Measurements from ENCODE around the gene UBALD2.
A peak's percentile ranks its signal among the peaks of the same experiment; 100 is the strongest.

The UBALD2 gene

GRCh38 chr17:76261421-76262215 is 3.5 kb upstream of the UBALD2 start:
- DNase-seq (ENCODE audit: low read depth), result peak; percentile 92

GRCh38 chr17:76262732-76263344 is 2.3 kb upstream of the UBALD2 start:
- TF ChIP-seq, protein P1, sequence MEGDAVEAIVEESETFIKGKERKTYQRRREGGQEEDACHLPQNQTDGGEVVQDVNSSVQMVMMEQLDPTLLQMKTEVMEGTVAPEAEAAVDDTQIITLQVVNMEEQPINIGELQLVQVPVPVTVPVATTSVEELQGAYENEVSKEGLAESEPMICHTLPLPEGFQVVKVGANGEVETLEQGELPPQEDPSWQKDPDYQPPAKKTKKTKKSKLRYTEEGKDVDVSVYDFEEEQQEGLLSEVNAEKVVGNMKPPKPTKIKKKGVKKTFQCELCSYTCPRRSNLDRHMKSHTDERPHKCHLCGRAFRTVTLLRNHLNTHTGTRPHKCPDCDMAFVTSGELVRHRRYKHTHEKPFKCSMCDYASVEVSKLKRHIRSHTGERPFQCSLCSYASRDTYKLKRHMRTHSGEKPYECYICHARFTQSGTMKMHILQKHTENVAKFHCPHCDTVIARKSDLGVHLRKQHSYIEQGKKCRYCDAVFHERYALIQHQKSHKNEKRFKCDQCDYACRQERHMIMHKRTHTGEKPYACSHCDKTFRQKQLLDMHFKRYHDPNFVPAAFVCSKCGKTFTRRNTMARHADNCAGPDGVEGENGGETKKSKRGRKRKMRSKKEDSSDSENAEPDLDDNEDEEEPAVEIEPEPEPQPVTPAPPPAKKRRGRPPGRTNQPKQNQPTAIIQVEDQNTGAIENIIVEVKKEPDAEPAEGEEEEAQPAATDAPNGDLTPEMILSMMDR (IDR thresholded peaks at IDR 0.05; ENCODE audit: insufficient read depth, low read depth, low read length, missing control alignments), result no peak
- DNase-seq (ENCODE audit: low read depth), result peak; percentile 90
- peak overlapping the region; percentile 49 for H3K4me3 ChIP-seq (ENCODE audit: low read depth, low read length)

More at GRCh38 chr17:76261421-76262215, 3.5 kb upstream of the UBALD2 start:
- peak overlapping the region; percentile 49 for H3K4me3 ChIP-seq (ENCODE audit: low read depth, low read length)
- TF ChIP-seq, protein P1 (IDR thresholded peaks at IDR 0.05; ENCODE audit: insufficient read depth, low read depth, low read length, missing control alignments), result no peak

GRCh38 chr17:76263896-76264295 is 1.3 kb upstream of the UBALD2 start:
- TF ChIP-seq, protein P1 (IDR thresholded peaks at IDR 0.05; ENCODE audit: insufficient read depth, low read depth, low read length, missing control alignments), result no peak
- DNase-seq (ENCODE audit: low read depth), result no peak
- H3K4me3 ChIP-seq (ENCODE audit: low read depth, low read length), result peak overlapping the region; percentile 51

GRCh38 chr17:76264425-76264754 is 758 bp upstream of the UBALD2 start:
- no peak for DNase-seq (ENCODE audit: low read depth)
- TF ChIP-seq, protein P1 (IDR thresholded peaks at IDR 0.05; ENCODE audit: insufficient read depth, low read depth, low read length, missing control alignments), result no peak
- H3K4me3 ChIP-seq (ENCODE audit: low read depth, low read length), result peak overlapping the region; percentile 51

DNA sequence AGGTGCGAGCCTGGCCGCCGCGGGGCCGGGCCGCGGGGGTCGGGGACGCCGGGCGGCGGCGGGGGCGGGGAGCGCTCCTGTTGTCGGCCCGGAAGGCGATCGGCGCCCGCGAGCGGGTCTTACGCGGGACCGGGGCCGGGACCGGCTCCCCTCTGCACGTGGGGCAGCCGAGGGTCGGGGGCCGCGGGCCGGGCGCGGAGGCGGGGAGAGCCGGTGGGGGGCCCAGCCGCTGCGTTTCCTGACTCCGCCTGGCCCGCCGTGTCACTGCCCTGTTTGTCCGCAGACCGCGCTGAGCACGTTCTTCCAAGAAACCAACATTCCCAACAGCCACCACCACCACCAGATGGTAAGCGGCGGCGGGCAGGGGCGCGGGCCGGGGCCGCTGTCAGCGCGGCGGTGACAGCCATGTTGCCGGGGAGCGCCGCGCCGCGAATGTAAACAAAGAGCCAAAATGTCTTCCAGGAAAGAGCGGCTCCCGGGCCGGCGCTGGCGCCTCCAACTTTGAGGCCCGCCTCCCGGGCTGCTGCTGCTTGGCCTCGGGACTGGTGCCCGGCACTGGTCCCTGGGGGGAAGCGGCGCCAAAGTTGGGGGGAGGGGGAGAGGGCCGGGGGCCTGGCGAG is 586 bp downstream of the UBALD2 start:
- DNase-seq (ENCODE audit: low read depth), result peak; percentile 56
- TF ChIP-seq, protein P1 (IDR thresholded peaks at IDR 0.05; ENCODE audit: insufficient read depth, low read depth, low read length, missing control alignments), result no peak
- peak overlapping the region; percentile 95 for H3K4me3 ChIP-seq (ENCODE audit: low read depth, low read length)

- peak overlapping the region; percentile 95 for H3K4me3 ChIP-seq (ENCODE audit: low read depth, low read length)
- peak; percentile 49 for DNase-seq (ENCODE audit: low read depth)
- TF ChIP-seq, protein P1 (IDR thresholded peaks at IDR 0.05; ENCODE audit: insufficient read depth, low read depth, low read length, missing control alignments), result no peak
These were observed 1.2 kb downstream of the UBALD2 start for GRCh38 chr17:76266244-76266938.
